Activated T-helper 17 cell treated with anti-CD3 and anti-CD28 coated beads, Interleukin-2, amount 50 U/mL, for 72 hours (primary cell): ENCODE results near the gene PHKG2. TPM values are rescaled to one million over a fixed set of nuclear protein-coding genes. Genes with fewer than 3 reads are reported as not detected.

Experiments
- ATAC-seq: fragments of 150-1000 bp; cut with Tn5 transposase; replicated peaks from 2 replicates; pipeline ENCODE4 v1.10.0; 2021; ENCODE audit warnings: mild to moderate bottlenecking, moderate library complexity
- H3K27ac Mint-ChIP-seq: one replicate; pipeline ENCODE4 v1.8.0; 2022; ENCODE audit warnings: mixed read lengths
- H3K27me3 Mint-ChIP-seq: one replicate; pipeline ENCODE4 v1.8.0; 2022; ENCODE audit warnings: mixed read lengths
- H3K36me3 Mint-ChIP-seq: one replicate; pipeline ENCODE4 v1.8.0; 2022; ENCODE audit warnings: low read depth, mild to moderate bottlenecking, mixed read lengths
- H3K4me1 Mint-ChIP-seq: one replicate; pipeline ENCODE4 v1.8.0; 2022; ENCODE audit warnings: mixed read lengths
- H3K4me3 Mint-ChIP-seq: one replicate; pipeline ENCODE4 v1.8.0; 2022; ENCODE audit warnings: mild to moderate bottlenecking, mixed read lengths
- H3K9me3 Mint-ChIP-seq: one replicate; pipeline ENCODE4 v1.8.0; 2022; ENCODE audit warnings: mixed read lengths
- total RNA-seq, 2 donors: library from RNA; stranded (reverse); gene quantifications; one replicate each; pipeline ENCODE4 v1.2.3, GENCODE V29; 2022

Gene PHKG2
- total RNA-seq, 2 donors from 2014 or later = 30.0 to 43.3 TPM

DNA sequence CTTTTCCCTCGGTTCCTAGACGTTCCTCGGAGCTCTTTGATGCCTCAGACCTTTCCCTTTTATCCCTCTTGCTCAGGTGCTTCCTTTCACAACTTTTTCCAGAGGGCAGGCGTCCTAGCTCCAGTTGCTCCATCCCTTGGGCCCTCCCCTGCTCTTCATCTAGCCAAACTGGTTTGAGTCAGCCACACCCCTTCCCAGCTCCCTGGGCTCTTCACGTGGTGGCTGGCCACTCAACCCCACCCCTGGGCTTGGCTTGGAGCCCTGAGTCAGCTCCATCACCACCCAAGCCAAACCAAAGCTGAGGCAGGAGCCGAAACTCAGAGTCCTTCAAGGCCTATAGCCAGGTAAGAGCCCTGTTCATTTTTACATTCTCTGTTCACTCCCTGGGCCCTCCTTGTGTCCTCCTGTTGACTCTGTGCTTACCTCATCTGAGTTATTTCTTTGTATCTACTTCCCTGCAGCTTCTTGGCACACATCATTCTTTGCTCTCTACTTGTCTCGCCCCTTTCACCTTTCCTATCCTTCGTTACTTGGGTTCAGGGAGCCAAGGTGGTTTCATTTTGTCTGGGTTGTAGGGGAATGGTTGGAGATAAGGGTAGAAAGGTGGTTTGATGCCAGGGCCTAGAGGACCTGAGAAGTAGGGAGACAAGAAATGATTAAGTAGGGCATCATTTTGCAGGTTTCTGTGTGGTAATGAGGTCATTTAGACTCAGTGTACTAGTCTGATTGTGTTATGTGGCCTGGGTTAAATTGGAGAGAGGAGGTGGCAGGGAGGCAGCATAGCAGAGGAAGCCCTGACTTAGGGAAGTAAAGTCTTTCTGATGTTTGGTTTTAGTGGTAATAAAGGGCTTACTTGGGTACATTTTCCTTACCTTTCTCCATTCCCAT, 7.6 kb upstream of the PHKG2 start:
- H3K27me3 Mint-ChIP-seq = no peaks in the 10 kb centered on the region
- peak overlapping the region; percentile 7 for H3K4me3 Mint-ChIP-seq
- H3K36me3 Mint-ChIP-seq = peaks cover 89% of the 10 kb centered on the region
- peaks cover 16% of the 10 kb centered on the region for H3K4me1 Mint-ChIP-seq
- peak overlapping the region; percentile 75 for H3K27ac Mint-ChIP-seq
- ATAC-seq = peak; percentile 92
- H3K9me3 Mint-ChIP-seq = no peaks in the 10 kb centered on the region

DNA sequence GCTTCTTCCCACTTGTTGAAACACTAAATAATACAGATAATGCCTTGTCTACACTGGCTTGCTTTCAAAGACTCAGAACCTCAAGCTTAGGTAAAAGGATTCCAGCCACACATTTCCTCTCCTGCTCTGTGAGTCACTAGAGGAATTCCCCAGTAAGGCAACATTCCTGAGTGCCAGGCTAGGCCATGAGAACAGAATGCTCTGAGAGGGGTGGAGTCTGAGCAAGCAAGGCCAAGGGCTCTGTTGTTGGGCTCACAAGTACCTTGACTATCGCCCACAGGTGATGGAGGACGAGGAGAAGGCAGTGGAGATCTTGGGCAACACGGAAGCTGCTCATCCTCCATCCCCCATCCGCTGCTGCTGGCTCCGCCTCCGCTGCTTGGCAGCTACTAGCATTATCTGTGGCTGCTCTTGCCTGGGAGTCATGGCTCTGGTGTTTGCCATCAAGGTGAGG, 6.7 kb upstream of the PHKG2 start:
- no peak for ATAC-seq
- peak overlapping the region; percentile 75 for H3K27ac Mint-ChIP-seq
- peaks cover 16% of the 10 kb centered on the region for H3K4me1 Mint-ChIP-seq
- H3K36me3 Mint-ChIP-seq = peaks cover 80% of the 10 kb centered on the region
- H3K9me3 Mint-ChIP-seq = no peaks in the 10 kb centered on the region
- no peak overlapping the region for H3K4me3 Mint-ChIP-seq
- no peaks in the 10 kb centered on the region for H3K27me3 Mint-ChIP-seq

DNA sequence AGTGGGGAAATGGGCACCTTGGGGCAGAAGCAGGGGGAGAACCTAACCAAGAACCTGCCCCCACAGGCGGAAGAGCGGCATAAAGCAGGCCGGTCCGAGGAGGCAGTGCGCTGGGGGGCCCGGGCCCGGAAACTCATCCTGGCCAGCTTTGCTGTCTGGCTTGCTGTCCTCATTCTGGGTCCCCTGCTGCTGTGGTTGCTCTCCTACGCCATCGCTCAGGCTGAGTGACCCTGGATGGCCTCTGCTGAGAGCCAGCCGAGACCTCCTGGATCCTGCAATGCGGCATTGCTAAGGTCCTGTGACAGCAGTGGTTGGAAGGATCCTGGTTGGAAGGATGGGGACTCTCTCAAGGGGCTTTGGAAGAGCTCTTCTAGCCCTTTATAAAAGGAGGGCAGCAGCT, 4.5 kb upstream of the PHKG2 start:
- Mint-ChIP-seq H3K27me3 (no peaks in the 10 kb centered on the region), H3K27ac (peak overlapping the region; percentile 30), H3K36me3 (peaks cover 66% of the 10 kb centered on the region), H3K4me3 (no peak overlapping the region), H3K9me3 (no peaks in the 10 kb centered on the region), H3K4me1 (peaks cover 21% of the 10 kb centered on the region)
- ATAC-seq = no peak

DNA sequence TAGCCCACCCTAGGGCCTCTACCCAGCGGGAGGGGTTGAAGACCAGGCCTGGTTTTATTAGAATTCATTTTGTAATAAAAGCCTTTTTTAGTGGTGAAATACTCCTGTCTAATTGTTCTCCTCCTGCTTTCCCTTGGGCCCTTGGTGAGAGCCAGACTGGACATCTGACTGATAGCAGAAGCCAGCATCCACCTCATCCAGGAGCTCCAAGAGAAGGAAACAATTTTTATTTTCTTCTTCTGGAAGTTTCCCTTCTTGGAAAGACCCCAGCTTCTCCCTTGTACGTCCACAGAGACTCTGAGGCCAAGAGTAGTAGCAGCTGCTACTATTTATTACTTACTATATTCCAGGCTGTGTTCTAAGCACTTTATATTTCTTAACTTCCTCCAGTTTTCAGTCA, 4.0 kb upstream of the PHKG2 start:
- H3K36me3 Mint-ChIP-seq = peaks cover 64% of the 10 kb centered on the region
- peaks cover 21% of the 10 kb centered on the region for H3K4me1 Mint-ChIP-seq
- ATAC-seq = no peak
- no peak overlapping the region for H3K27ac Mint-ChIP-seq
- H3K27me3 Mint-ChIP-seq = no peaks in the 10 kb centered on the region
- no peak overlapping the region for H3K4me3 Mint-ChIP-seq
- no peaks in the 10 kb centered on the region for H3K9me3 Mint-ChIP-seq

DNA sequence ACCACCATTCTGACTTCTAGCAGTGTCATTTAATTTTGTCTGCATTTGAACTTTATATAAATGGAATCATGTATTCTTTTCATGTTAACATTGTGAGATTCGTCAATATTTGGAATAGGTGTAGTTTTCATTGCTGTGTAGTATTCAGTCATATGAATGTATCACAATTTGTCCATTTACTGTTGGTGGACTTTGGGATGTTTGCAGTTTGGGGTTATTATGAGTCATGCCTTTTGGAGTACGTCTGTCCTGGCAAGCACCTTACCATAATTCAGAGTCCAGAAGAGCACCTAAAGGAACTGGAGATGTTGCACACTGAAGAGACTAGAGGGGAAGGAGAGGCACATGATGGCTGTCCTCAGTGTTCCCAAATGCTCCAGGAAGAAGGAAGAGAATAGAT, 3.1 kb upstream of the PHKG2 start:
- Mint-ChIP-seq H3K4me3 (no peak overlapping the region), H3K27me3 (no peaks in the 10 kb centered on the region), H3K36me3 (peaks cover 67% of the 10 kb centered on the region), H3K27ac (peak overlapping the region; percentile 34), H3K4me1 (peaks cover 27% of the 10 kb centered on the region), H3K9me3 (no peaks in the 10 kb centered on the region)
- no peak for ATAC-seq

DNA sequence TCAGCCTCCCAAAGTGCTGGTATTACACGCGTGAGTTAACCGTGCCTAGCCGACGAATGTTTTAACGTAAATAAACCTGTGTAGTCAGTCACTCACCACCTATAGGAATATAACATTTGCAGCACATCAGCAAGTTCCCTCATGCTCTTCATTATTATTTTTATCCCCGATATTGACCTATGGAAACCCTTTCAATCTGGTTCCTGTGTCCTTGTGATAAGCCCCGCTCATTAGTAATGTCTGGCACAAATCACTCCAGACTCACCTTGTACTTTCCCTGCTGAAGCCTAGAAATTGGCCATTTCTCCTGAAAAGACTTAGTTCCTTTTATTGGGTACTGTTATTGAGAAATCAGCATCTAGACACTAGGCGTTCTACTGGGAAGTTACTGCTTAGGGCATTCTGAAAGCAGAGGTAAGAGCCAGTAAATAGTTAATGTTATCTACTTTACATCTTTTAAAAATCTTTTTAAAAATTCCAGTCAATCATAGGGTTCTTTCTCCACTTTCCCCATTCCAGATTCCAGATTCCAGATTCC, 1.5 kb upstream of the PHKG2 start:
- Mint-ChIP-seq H3K27ac (peak overlapping the region; percentile 91), H3K27me3 (no peaks in the 10 kb centered on the region), H3K36me3 (peaks cover 63% of the 10 kb centered on the region), H3K9me3 (no peaks in the 10 kb centered on the region), H3K4me3 (peak overlapping the region; percentile 82), H3K4me1 (peaks cover 12% of the 10 kb centered on the region)
- no peak for ATAC-seq

DNA sequence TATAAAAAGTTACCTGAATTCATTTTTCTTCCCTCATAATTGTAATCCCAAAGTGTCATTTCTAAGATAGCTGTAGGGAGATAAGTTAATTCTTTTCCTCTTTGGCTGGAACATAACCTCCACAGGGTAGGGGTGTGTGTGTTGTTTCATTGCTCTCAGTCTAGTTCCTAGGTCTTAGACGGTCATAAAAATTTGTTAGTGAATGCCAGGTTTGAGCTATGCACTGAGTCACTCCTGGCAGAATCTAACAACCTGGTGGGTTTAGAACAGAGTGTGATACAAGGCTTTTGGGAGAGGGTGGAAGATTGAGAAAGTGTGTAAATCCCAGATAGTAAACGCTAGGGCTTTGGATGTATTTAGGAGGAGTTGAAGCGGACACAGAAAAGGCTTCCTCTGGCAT, 894 bp upstream of the PHKG2 start:
- H3K4me3 Mint-ChIP-seq = peak overlapping the region; percentile 82
- H3K4me1 Mint-ChIP-seq = peaks cover 12% of the 10 kb centered on the region
- peaks cover 62% of the 10 kb centered on the region for H3K36me3 Mint-ChIP-seq
- no peaks in the 10 kb centered on the region for H3K9me3 Mint-ChIP-seq
- peak overlapping the region; percentile 91 for H3K27ac Mint-ChIP-seq
- no peak for ATAC-seq
- no peaks in the 10 kb centered on the region for H3K27me3 Mint-ChIP-seq

DNA sequence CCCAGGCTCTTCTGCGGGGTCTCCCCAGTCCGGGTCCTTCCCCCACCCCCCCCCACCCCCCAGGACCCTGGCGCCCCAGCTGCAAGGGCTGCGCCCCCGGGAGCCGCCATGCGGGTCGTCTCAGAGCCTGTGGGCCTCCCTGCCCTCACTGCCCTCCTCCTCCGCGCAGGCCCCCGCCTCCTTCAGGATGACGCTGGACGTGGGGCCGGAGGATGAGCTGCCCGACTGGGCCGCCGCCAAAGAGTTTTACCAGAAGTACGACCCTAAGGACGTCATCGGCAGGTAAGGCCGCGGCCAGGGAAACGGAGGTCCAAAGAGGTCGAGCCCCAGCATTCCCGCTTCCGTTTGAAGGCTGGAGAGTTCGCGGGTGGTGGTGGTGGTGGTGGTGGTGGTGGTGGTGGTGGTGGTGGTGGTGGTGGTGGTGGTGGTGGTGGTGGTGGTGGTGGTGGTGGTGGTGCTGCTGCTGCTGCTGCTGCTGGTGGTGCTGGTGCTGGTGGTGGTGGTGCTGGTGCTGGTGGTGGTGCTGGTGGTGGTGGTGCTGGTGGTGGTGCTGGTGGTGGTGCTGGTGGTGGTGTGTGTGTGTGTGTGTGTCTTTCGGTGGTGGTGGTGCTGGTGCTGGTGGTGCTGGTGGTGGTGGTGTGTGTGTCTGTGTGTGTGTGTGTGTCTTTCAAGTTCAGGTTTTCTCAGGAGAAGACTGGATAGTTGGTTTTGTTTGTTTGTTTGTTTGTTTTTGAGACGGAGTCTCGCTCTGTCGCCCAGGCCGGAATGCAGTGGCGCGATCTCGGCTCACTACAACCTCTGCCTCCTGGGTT, 615 bp downstream of the PHKG2 start:
- H3K4me1 Mint-ChIP-seq = peaks cover 12% of the 10 kb centered on the region
- H3K36me3 Mint-ChIP-seq = peaks cover 65% of the 10 kb centered on the region
- no peaks in the 10 kb centered on the region for H3K27me3 Mint-ChIP-seq
- H3K9me3 Mint-ChIP-seq = no peaks in the 10 kb centered on the region
- peak overlapping the region; percentile 82 for H3K4me3 Mint-ChIP-seq
- H3K27ac Mint-ChIP-seq = peak overlapping the region; percentile 91
- peak; percentile 20 for ATAC-seq

DNA sequence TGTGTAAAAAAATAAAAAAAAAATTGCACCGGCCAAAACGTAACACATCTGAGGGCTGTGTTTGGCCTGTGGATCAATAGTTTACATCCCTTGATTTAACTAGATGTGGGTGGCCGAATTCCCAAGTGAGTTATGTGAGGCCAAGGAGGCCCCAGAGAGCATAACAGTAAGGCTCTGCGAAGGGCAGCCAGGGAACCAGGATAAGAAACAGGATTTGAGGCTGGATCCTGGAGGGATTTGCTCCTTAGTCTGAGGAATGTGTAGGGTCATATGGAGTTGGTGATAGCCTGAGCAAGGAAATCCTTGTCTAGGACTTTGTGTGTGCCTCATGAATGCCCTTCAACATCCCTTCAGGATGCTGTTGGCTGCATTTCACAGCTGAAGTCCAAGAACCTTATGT, 2.0 kb downstream of the PHKG2 start:
- H3K4me3 Mint-ChIP-seq = peak overlapping the region; percentile 82
- no peak for ATAC-seq
- no peaks in the 10 kb centered on the region for H3K27me3 Mint-ChIP-seq
- H3K27ac Mint-ChIP-seq = peak overlapping the region; percentile 91
- H3K36me3 Mint-ChIP-seq = peaks cover 64% of the 10 kb centered on the region
- peaks cover 12% of the 10 kb centered on the region for H3K4me1 Mint-ChIP-seq
- no peaks in the 10 kb centered on the region for H3K9me3 Mint-ChIP-seq

DNA sequence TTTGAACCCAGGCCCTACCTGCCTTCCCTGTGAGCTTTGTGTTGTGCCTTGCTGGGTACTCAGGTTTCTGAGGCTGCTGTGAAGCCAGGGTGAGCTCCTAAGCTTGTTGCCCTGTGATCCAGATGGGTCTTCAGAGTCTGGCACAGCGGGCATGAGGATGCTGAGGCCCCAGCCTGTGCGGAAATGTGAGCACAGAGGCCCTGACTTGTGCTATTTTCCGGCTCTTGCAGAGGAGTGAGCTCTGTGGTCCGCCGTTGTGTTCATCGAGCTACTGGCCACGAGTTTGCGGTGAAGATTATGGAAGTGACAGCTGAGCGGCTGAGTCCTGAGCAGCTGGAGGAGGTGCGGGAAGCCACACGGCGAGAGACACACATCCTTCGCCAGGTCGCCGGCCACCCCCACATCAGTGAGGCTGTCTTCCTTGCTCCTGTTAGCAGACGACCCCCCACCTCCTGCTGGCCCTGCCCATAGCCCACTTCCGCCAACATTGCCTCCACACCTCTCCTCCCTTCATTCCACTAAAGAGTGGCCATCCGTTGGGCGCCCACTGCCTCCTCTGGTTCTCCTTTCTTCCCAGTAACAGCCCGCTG, 2.7 kb downstream of the PHKG2 start:
- H3K9me3 Mint-ChIP-seq = no peaks in the 10 kb centered on the region
- H3K27me3 Mint-ChIP-seq = no peaks in the 10 kb centered on the region
- peaks cover 12% of the 10 kb centered on the region for H3K4me1 Mint-ChIP-seq
- H3K27ac Mint-ChIP-seq = peak overlapping the region; percentile 56
- no peak for ATAC-seq
- H3K4me3 Mint-ChIP-seq = no peak overlapping the region
- H3K36me3 Mint-ChIP-seq = peaks cover 69% of the 10 kb centered on the region

DNA sequence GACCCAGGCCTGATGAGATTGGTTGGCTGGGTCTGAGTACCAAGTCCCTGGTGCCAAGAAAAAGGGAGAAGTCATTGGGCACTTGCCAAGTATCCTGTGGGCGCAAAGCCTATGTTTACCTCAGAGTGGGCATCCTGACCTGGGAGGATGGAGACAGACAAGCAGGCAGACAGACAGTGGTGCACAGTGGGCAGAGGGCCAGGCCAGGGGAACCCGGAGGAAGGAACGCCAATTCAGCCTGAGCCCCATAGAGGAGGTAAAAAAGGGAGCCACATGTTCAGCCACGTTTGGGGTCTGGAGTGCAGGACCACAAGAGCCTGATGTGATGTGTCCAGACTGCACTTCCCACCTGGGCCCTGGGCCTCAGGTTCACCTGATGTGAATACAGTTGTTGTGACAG, 5.4 kb downstream of the PHKG2 start:
- ATAC-seq = no peak
- Mint-ChIP-seq H3K27me3 (no peaks in the 10 kb centered on the region), H3K9me3 (no peaks in the 10 kb centered on the region), H3K36me3 (peaks cover 72% of the 10 kb centered on the region), H3K4me1 (peaks cover 7% of the 10 kb centered on the region), H3K4me3 (no peak overlapping the region), H3K27ac (no peak overlapping the region)

DNA sequence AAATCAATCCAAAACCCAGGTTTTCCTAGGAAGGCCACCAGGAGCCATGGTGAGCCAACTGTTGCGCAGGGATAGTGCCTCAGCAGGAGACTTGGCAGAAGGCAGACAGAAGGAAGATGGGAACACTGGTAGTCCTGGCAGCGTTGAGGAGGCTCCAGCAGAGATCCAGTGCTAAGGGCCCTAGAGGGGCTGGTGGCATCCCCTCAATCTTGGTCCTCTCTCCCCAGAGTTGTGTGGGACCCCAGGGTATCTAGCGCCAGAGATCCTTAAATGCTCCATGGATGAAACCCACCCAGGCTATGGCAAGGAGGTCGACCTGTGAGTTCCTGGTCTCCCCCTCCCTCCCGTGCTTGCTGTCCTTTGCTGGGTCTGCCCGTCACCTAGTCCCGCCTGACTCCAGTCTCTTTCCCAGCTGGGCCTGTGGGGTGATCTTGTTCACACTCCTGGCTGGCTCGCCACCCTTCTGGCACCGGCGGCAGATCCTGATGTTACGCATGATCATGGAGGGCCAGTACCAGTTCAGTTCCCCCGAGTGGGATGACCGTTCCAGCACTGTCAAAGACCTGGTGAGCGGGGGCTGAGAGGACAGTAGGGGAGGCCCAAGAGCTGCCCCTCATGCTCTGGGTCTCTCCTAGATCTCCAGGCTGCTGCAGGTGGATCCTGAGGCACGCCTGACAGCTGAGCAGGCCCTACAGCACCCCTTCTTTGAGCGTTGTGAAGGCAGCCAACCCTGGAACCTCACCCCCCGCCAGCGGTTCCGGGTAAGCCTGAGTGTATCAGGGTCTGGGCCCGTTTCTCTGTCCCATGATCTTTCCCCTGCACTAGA, 7.9 kb downstream of the PHKG2 start:
- H3K4me1 Mint-ChIP-seq = peaks cover 13% of the 10 kb centered on the region
- peaks cover 55% of the 10 kb centered on the region for H3K36me3 Mint-ChIP-seq
- no peak for ATAC-seq
- H3K4me3 Mint-ChIP-seq = no peak overlapping the region
- no peaks in the 10 kb centered on the region for H3K27me3 Mint-ChIP-seq
- H3K9me3 Mint-ChIP-seq = no peaks in the 10 kb centered on the region
- H3K27ac Mint-ChIP-seq = peak overlapping the region; percentile 64

DNA sequence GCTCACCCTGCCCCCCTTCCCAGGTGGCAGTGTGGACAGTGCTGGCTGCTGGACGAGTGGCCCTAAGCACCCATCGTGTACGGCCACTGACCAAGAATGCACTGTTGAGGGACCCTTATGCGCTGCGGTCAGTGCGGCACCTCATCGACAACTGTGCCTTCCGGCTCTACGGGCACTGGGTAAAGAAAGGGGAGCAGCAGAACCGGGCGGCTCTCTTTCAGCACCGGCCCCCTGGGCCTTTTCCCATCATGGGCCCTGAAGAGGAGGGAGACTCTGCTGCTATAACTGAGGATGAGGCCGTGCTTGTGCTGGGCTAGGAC, 8.5 kb downstream of the PHKG2 start:
- Mint-ChIP-seq H3K4me1 (peaks cover 13% of the 10 kb centered on the region), H3K27ac (no peak overlapping the region), H3K27me3 (no peaks in the 10 kb centered on the region), H3K4me3 (no peak overlapping the region), H3K36me3 (peaks cover 49% of the 10 kb centered on the region), H3K9me3 (no peaks in the 10 kb centered on the region)
- no peak for ATAC-seq

DNA sequence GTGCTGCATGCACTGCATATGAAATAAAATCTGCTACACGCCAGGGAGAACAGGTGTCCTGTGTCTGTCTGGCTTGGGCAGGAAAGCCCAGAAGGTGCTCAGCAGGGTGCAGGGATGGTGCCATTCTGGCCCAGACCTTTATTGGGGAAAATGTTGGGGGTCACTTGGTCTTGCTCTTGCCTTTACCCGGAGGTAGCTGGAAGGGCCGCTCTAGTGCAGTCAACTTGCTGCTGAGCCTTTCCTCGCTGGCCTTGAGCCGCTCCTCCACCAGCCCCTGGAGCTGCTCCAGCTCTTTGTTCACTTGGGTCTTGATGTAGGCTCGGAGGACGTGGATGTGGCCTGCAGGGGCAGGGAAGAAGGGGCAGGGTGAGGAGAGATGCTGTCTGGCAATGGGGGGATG, 9.1 kb downstream of the PHKG2 start:
- H3K4me1 Mint-ChIP-seq = peaks cover 13% of the 10 kb centered on the region
- no peak for ATAC-seq
- H3K4me3 Mint-ChIP-seq = no peak overlapping the region
- H3K9me3 Mint-ChIP-seq = no peaks in the 10 kb centered on the region
- H3K27me3 Mint-ChIP-seq = no peaks in the 10 kb centered on the region
- no peak overlapping the region for H3K27ac Mint-ChIP-seq
- peaks cover 50% of the 10 kb centered on the region for H3K36me3 Mint-ChIP-seq
